PC-3 (cell line): ENCODE results near the gene MRPL40. TPM values are rescaled to one million over a fixed set of nuclear protein-coding genes. Genes with fewer than 3 reads are reported as not detected.

Experiments
- ATAC-seq: fragments of 200-7000 bp; cut with Tn5 transposase; 2 replicates; pipeline ENCODE4 v1.9.1; 2020; ENCODE audit warnings: mild to moderate bottlenecking, moderate library complexity
- BruUV-seq: library from RNA; stranded (reverse); fragments of 400-500 nt; replicated peaks from 2 replicates; lab custom pipeline; 2021; lab: Mats Ljungman, UMichigan
- CTCF ChIA-PET: fragments of 300-600 bp; sonication (Branson Sonifier 250); formaldehyde crosslinking; loops from one replicate; lab custom pipeline; 2022; ENCODE audit warnings: antibody characterized with exemption; lab: Charles Lee
- POLR2A ChIA-PET: fragments of 300-600 bp; sonication (Branson Sonifier 250); formaldehyde crosslinking; loops from one replicate; lab custom pipeline; 2022; ENCODE audit warnings: antibody characterized with exemption; ENCODE audit not compliant: unreplicated experiment; lab: Charles Lee
- DNase-seq: peaks from one replicate; pipeline ENCODE4 v3.0.0-alpha.2; 2015
- H2AFZ ChIP-seq: fragments of 300-600 bp; sonication (generic); 2 replicates; pipeline ENCODE4 v1.6.0; 2016; ENCODE audit warnings: antibody characterized with exemption, low read length
- H3F3A ChIP-seq: fragments of 300-600 bp; sonication (generic); one replicate; pipeline ENCODE4 v1.6.0; 2017; ENCODE audit warnings: antibody characterized with exemption, low read length, control low read depth, mild to moderate bottlenecking; ENCODE audit not compliant: unreplicated experiment
- H3K27ac ChIP-seq: fragments of 300-600 bp; sonication (generic); 2 replicates; pipeline ENCODE4 v1.5.1; 2016; ENCODE audit warnings: mild to moderate bottlenecking, low read length
- H3K27me3 ChIP-seq: fragments of 300-600 bp; sonication (generic); 2 replicates; pipeline ENCODE4 v1.6.1; 2016; ENCODE audit warnings: low read length, mixed read lengths
- H3K36me3 ChIP-seq: fragments of 300-600 bp; sonication (generic); 2 replicates; pipeline ENCODE4 v1.6.1; 2016; ENCODE audit warnings: low read depth, mixed run types, low read length, mixed read lengths
- H3K4me1 ChIP-seq: fragments of 300-600 bp; sonication (generic); 2 replicates; pipeline ENCODE4 v1.5.1; 2016; ENCODE audit warnings: low read length; ENCODE audit not compliant: insufficient read depth
- H3K4me2 ChIP-seq: fragments of 300-600 bp; sonication (generic); 2 replicates; pipeline ENCODE4 v1.6.0; 2016; ENCODE audit warnings: low read length
- H3K4me3 ChIP-seq: fragments of 300-600 bp; sonication (generic); 2 replicates; pipeline ENCODE4 v1.5.1; 2016; ENCODE audit warnings: mild to moderate bottlenecking, low read length, mixed read lengths
- H3K79me2 ChIP-seq: fragments of 300-600 bp; sonication (generic); 2 replicates; pipeline ENCODE4 v1.6.1; 2017; ENCODE audit warnings: low read length, mixed read lengths
- H3K9ac ChIP-seq: fragments of 300-600 bp; sonication (generic); 2 replicates; pipeline ENCODE4 v1.6.0; 2016; ENCODE audit warnings: mild to moderate bottlenecking, low read length
- H3K9me2 ChIP-seq: fragments of 300-600 bp; sonication (generic); replicated peaks from 2 replicates; pipeline ENCODE4 v1.6.1; 2016; ENCODE audit warnings: mixed run types, low read length, mixed read lengths
- H3K9me3 ChIP-seq: fragments of 300-600 bp; sonication (generic); 2 replicates; pipeline ENCODE4 v1.6.1; 2016; ENCODE audit warnings: low read length, mixed read lengths
- H4K20me1 ChIP-seq: fragments of 300-600 bp; sonication (generic); 2 replicates; pipeline ENCODE4 v1.6.1; 2016; ENCODE audit warnings: low read length, mixed read lengths
- EZH2 ChIP-seq: fragments of 300-600 bp; sonication (generic); IDR thresholded peaks from one replicate; pipeline ENCODE4 v1.6.1; 2017; ENCODE audit warnings: antibody characterized with exemption, mild to moderate bottlenecking, low read length; ENCODE audit not compliant: unreplicated experiment
- EZH2phosphoT487 ChIP-seq: fragments of 300-600 bp; sonication (generic); IDR thresholded peaks from 2 replicates; pipeline ENCODE4 v1.6.1; 2018; ENCODE audit warnings: mild to moderate bottlenecking, antibody characterized with exemption, low read length, borderline replicate concordance
- intact Hi-C: fragments of 100-400 bp; cut with micrococcal nuclease; formaldehyde crosslinking; loops from 2 replicates; pipeline ENCODE4 v1.9.0; 2023
- total RNA-seq: library from RNA; depleted of rRNA; stranded (reverse); fragments of >200 nt; gene quantifications from 2 replicates; pipeline ENCODE4 v1.2.3, GENCODE V29; 2014; rRNA removed
- TF ChIP-seq, protein P1 (sequence below): fragments of 300-600 bp; sonication (generic); conservative IDR thresholded peaks from 2 replicates; pipeline ENCODE4 v1.5.1; 2017; ENCODE audit warnings: antibody characterized with exemption, low read depth, mild to moderate bottlenecking, low read length

Gene MRPL40
- total RNA-seq, 1 experiment from 2014 or later = 55.1 TPM

DNA sequence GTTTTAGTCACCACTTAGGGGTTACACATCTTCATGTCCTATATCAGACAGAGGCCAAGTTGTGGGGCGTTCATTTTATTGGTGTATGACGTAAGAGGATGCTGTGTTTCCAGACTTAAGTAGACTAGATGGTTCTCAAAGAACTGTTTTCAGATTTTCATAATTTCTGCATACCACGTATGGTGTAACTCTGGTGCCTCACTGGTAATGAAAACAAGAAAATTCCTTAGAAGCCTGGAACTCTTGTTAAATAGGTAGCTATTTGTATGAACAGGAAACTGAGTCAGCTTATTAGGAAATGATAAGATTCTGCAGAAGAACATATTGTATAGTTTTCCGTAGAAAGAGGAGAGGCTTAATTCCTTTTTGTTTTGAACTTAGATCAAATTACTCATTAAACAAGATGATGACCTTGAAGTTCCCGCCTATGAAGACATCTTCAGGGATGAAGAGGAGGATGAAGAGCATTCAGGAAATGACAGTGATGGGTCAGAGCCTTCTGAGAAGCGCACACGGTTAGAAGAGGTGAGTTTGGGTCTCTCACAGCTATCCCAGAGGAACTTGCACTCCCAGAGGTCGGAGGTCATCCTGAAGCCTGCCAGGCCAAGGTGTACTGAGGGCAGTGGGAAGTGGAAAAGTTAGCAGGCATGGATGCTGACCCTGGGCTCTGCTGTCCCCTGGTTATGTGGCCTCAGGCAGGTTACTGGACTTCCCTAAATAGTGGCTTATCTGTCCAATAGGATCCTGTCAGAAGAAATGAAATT, 51.3 kb downstream of the MRPL40 start:
- POLR2A ChIA-PET = no interaction called here
- H3K9me2 ChIP-seq = no peaks in the 10 kb centered on the region
- intact Hi-C loops = no loop called here
- no peaks in the 10 kb centered on the region for H3K27me3 ChIP-seq
- TF ChIP-seq EZH2 (no peak), EZH2phosphoT487 (no peak)
- TF ChIP-seq, protein P1, sequence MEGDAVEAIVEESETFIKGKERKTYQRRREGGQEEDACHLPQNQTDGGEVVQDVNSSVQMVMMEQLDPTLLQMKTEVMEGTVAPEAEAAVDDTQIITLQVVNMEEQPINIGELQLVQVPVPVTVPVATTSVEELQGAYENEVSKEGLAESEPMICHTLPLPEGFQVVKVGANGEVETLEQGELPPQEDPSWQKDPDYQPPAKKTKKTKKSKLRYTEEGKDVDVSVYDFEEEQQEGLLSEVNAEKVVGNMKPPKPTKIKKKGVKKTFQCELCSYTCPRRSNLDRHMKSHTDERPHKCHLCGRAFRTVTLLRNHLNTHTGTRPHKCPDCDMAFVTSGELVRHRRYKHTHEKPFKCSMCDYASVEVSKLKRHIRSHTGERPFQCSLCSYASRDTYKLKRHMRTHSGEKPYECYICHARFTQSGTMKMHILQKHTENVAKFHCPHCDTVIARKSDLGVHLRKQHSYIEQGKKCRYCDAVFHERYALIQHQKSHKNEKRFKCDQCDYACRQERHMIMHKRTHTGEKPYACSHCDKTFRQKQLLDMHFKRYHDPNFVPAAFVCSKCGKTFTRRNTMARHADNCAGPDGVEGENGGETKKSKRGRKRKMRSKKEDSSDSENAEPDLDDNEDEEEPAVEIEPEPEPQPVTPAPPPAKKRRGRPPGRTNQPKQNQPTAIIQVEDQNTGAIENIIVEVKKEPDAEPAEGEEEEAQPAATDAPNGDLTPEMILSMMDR = no peak
- H4K20me1 ChIP-seq = no peaks in the 10 kb centered on the region
- CTCF ChIA-PET = no interaction called here
- H3K79me2 ChIP-seq = peaks cover 28% of the 10 kb centered on the region
- ATAC-seq = no peak
- H3K9me3 ChIP-seq = no peaks in the 10 kb centered on the region
- no peak overlapping the region for H3K4me3 ChIP-seq
- no peak overlapping the region for H2AFZ ChIP-seq
- no TSS peak for BruUV-seq
- peak; percentile 4 for DNase-seq
- no peak overlapping the region for H3K27ac ChIP-seq
- H3K4me2 ChIP-seq = no peak overlapping the region
- no peaks in the 10 kb centered on the region for H3F3A ChIP-seq
- H3K36me3 ChIP-seq = peaks cover 19% of the 10 kb centered on the region; the same call in 1 of the 2 replicates
- H3K9ac ChIP-seq = no peak overlapping the region
- H3K4me1 ChIP-seq = peaks cover 6% of the 10 kb centered on the region; the same call in 1 of the 2 replicates

Other genes with a start within 250 kb of the MRPL40 start
- 4.5 and 5.5 TPM in 2 replicates for gene CLTCL1, start 140.8 kb upstream of the MRPL40 start, total RNA-seq
- gene HIRA, start 812 bp upstream of the MRPL40 start, total RNA-seq = 12.4 and 15.3 TPM in 2 replicates
- 22.2 and 25.0 TPM in 2 replicates for gene C22orf39, start 15.2 kb downstream of the MRPL40 start, total RNA-seq
- gene UFD1, start 46.6 kb downstream of the MRPL40 start, total RNA-seq = 92.6 and 95.7 TPM in 2 replicates
- 70.9 and 77.1 TPM in 2 replicates for gene CDC45, start 47.4 kb downstream of the MRPL40 start, total RNA-seq
- gene CLDN5, start 91.9 kb downstream of the MRPL40 start, total RNA-seq = 0.47 TPM in 1 of 2 replicates, not detected in the other